WTC11 (cell line): Measurements from ENCODE around the gene LOXL3. TPM values are rescaled to one million over a fixed set of nuclear protein-coding genes. Genes with fewer than 3 reads are reported as not detected.

Source experiments
- ATAC-seq: fragments of 200-7000 bp; cut with Tn5 transposase; 2 replicates; pipeline ENCODE4 v1.10.0; 2021; ENCODE audit warnings: mild to moderate bottlenecking, moderate library complexity
- CTCF ChIA-PET: fragments of 300-600 bp; sonication (Branson Sonifier 250); formaldehyde crosslinking; loops from one replicate; lab custom pipeline; 2021; ENCODE audit warnings: antibody characterized with exemption; lab: Charles Lee
- POLR2A ChIA-PET: fragments of 350-600 bp; sonication (Branson Sonifier 250); formaldehyde crosslinking; loops from one replicate; lab custom pipeline; 2021; ENCODE audit warnings: antibody characterized with exemption; lab: Charles Lee
- DNase-seq: peaks from one replicate; pipeline ENCODE4 v3.0.0; 2021; ENCODE audit warnings: low spot score
- H3K27ac Mint-ChIP-seq: 2 replicates; pipeline ENCODE4 v1.8.0; 2021; ENCODE audit warnings: mixed read lengths
- H3K27me3 Mint-ChIP-seq: 2 replicates; pipeline ENCODE4 v1.8.0; 2021; ENCODE audit warnings: low read depth, mild to moderate bottlenecking, moderate library complexity, mixed read lengths
- H3K36me3 Mint-ChIP-seq: 2 replicates; pipeline ENCODE4 v1.8.0; 2021; ENCODE audit warnings: mixed read lengths
- H3K4me1 Mint-ChIP-seq: 2 replicates; pipeline ENCODE4 v1.8.0; 2022; ENCODE audit warnings: mixed read lengths
- H3K4me3 Mint-ChIP-seq: 2 replicates; pipeline ENCODE4 v1.8.0; 2021; ENCODE audit warnings: mild to moderate bottlenecking, moderate library complexity, mixed read lengths
- H3K9me3 Mint-ChIP-seq: 2 replicates; pipeline ENCODE4 v1.8.0; 2021; ENCODE audit warnings: mixed read lengths
- CREM ChIP-seq: sonication (generic); formaldehyde crosslinking; IDR thresholded peaks from 2 replicates; pipeline ENCODE4 v1.8.1; 2022; ENCODE audit warnings: mild to moderate bottlenecking, missing genetic modification reagents, moderate library complexity
- FOXJ3 ChIP-seq: sonication (generic); formaldehyde crosslinking; IDR thresholded peaks from 2 replicates; pipeline ENCODE4 v1.9.0; 2021; ENCODE audit warnings: missing genetic modification reagents, mild to moderate bottlenecking, borderline replicate concordance
- GABPB1 ChIP-seq: sonication (generic); formaldehyde crosslinking; IDR thresholded peaks from 2 replicates; pipeline ENCODE4 v1.8.1; 2023; ENCODE audit warnings: mild to moderate bottlenecking, missing genetic modification reagents
- GRHL2 ChIP-seq: fragments of 250-450 bp; sonication (Bioruptor Pico); IDR thresholded peaks from 2 replicates; pipeline ENCODE4 v1.8.0; 2022; ENCODE audit warnings: mild to moderate bottlenecking, moderate library complexity; ENCODE audit not compliant: insufficient replicate concordance, severe bottlenecking
- GTF2I ChIP-seq: fragments of 250-450 bp; sonication (Bioruptor Pico); conservative IDR thresholded peaks from 2 replicates; pipeline ENCODE4 v1.4.0; 2021; ENCODE audit warnings: mild to moderate bottlenecking
- HMGA2 ChIP-seq: fragments of 250-450 bp; sonication (Bioruptor Pico); IDR thresholded peaks from 2 replicates; pipeline ENCODE4 v1.4.0; 2021; ENCODE audit warnings: mild to moderate bottlenecking, moderate library complexity
- JUN ChIP-seq: sonication (generic); formaldehyde crosslinking; IDR thresholded peaks from 2 replicates; pipeline ENCODE4 v1.8.0; 2023; ENCODE audit warnings: mild to moderate bottlenecking, missing genetic modification reagents
- KAT7 ChIP-seq: sonication (generic); formaldehyde crosslinking; IDR thresholded peaks from 2 replicates; pipeline ENCODE4 v1.8.1; 2023; ENCODE audit warnings: missing genetic modification reagents, mild to moderate bottlenecking, borderline replicate concordance
- NFE2L1 ChIP-seq: sonication (generic); formaldehyde crosslinking; IDR thresholded peaks from 2 replicates; pipeline ENCODE4 v1.8.1; 2023; ENCODE audit warnings: missing genetic modification reagents
- OVOL2 ChIP-seq: fragments of 250-450 bp; sonication (Bioruptor Pico); IDR thresholded peaks from 2 replicates; pipeline ENCODE4 v1.9.0; 2021; ENCODE audit warnings: mild to moderate bottlenecking, borderline replicate concordance
- PRDM15 ChIP-seq: sonication (generic); formaldehyde crosslinking; IDR thresholded peaks from 2 replicates; pipeline ENCODE4 v1.8.0; 2022; ENCODE audit warnings: missing genetic modification reagents
- RORB ChIP-seq: fragments of 250-450 bp; sonication (Bioruptor Pico); IDR thresholded peaks from 2 replicates; pipeline ENCODE4 v1.9.0; 2021; ENCODE audit warnings: mild to moderate bottlenecking
- SMAD3 ChIP-seq: sonication (generic); formaldehyde crosslinking; IDR thresholded peaks from 2 replicates; pipeline ENCODE4 v1.8.0; 2022; ENCODE audit warnings: missing genetic modification reagents, mild to moderate bottlenecking, borderline replicate concordance
- TEAD1 ChIP-seq: sonication (generic); formaldehyde crosslinking; IDR thresholded peaks from 2 replicates; pipeline ENCODE4 v1.8.0; 2022; ENCODE audit warnings: mild to moderate bottlenecking, missing genetic modification reagents
- TEAD4 ChIP-seq: sonication (generic); formaldehyde crosslinking; IDR thresholded peaks from 2 replicates; pipeline ENCODE4 v1.8.0; 2022; ENCODE audit warnings: mild to moderate bottlenecking, missing genetic modification reagents
- ZBTB21 ChIP-seq: sonication (generic); formaldehyde crosslinking; IDR thresholded peaks from 2 replicates; pipeline ENCODE4 v1.8.1; 2023; ENCODE audit warnings: mild to moderate bottlenecking, missing genetic modification reagents, borderline replicate concordance
- ZNF219 ChIP-seq: sonication (generic); formaldehyde crosslinking; IDR thresholded peaks from 2 replicates; pipeline ENCODE4 v1.8.0; 2023; ENCODE audit warnings: missing genetic modification reagents, mild to moderate bottlenecking, borderline replicate concordance
- ZNF263 ChIP-seq: sonication (generic); formaldehyde crosslinking; IDR thresholded peaks from 2 replicates; pipeline ENCODE4 v1.8.1; 2022; ENCODE audit warnings: low read depth, mild to moderate bottlenecking, moderate library complexity, missing genetic modification reagents
- ZNF416 ChIP-seq: fragments of 250-450 bp; sonication (Bioruptor Pico); IDR thresholded peaks from 2 replicates; pipeline ENCODE4 v1.9.0; 2021; ENCODE audit warnings: mild to moderate bottlenecking, inconsistent platforms
- total RNA-seq: library from RNA; stranded (reverse); gene quantifications from 3 replicates; pipeline ENCODE4 v1.2.3, GENCODE V29; 2021
- TF ChIP-seq, protein P1 (sequence below): sonication (generic); formaldehyde crosslinking; IDR thresholded peaks from 2 replicates; pipeline ENCODE4 v1.8.1; 2022; ENCODE audit warnings: mild to moderate bottlenecking, missing genetic modification reagents, moderate library complexity, borderline replicate concordance
- TF ChIP-seq, protein P2 (sequence below): sonication (generic); formaldehyde crosslinking; IDR thresholded peaks from 2 replicates; pipeline ENCODE4 v1.8.0; 2022; ENCODE audit warnings: mild to moderate bottlenecking, missing genetic modification reagents
- TF ChIP-seq, protein P3 (sequence below): fragments of 250-450 bp; sonication (Bioruptor Pico); IDR thresholded peaks from 2 replicates; pipeline ENCODE4 v1.9.0; 2021; ENCODE audit warnings: mild to moderate bottlenecking, borderline replicate concordance

The LOXL3 gene
- total RNA-seq, 1 experiment from 2014 or later = 21.1 TPM

GRCh38 chr2:74551530-74551929 lies 2.2 kb downstream of the LOXL3 start (continued):
- TF ChIP-seq PRDM15 (CRISPR knock-in tag) (no peak), GRHL2 (CRISPR knock-in tag) (no peak), JUN (CRISPR knock-in tag) (no peak), ZNF263 (no peak)

- Mint-ChIP-seq H3K27ac (no peak overlapping the region), H3K4me1 (peaks cover 30% of the 10 kb centered on the region), H3K36me3 (peaks cover 2% of the 10 kb centered on the region; the same call in 1 of the 2 replicates), H3K27me3 (peaks cover 74% of the 10 kb centered on the region), H3K4me3 (peak overlapping the region; percentile 76), H3K9me3 (no peaks in the 10 kb centered on the region)
- CTCF ChIA-PET = no interaction called here
- POLR2A ChIA-PET = no interaction called here
- DNase-seq (no peak), ATAC-seq (no peak)
- TF ChIP-seq KAT7 (CRISPR knock-in tag) (no peak), TEAD1 (CRISPR knock-in tag) (no peak), GABPB1 (CRISPR knock-in tag) (no peak), CREM (CRISPR knock-in tag) (no peak), TEAD4 (CRISPR knock-in tag) (no peak), ZNF219 (CRISPR knock-in tag) (no peak)
- TF ChIP-seq, protein P1, sequence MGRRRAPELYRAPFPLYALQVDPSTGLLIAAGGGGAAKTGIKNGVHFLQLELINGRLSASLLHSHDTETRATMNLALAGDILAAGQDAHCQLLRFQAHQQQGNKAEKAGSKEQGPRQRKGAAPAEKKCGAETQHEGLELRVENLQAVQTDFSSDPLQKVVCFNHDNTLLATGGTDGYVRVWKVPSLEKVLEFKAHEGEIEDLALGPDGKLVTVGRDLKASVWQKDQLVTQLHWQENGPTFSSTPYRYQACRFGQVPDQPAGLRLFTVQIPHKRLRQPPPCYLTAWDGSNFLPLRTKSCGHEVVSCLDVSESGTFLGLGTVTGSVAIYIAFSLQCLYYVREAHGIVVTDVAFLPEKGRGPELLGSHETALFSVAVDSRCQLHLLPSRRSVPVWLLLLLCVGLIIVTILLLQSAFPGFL (CRISPR knock-in tag) = no peak
Observed at GRCh38 chr2:74550231-74550630, 3.5 kb downstream of the LOXL3 start.

- Mint-ChIP-seq H3K36me3 (peaks cover 2% of the 10 kb centered on the region; the same call in 1 of the 2 replicates), H3K4me1 (peaks cover 30% of the 10 kb centered on the region), H3K27ac (no peak overlapping the region), H3K4me3 (peak overlapping the region; percentile 76), H3K27me3 (peaks cover 71% of the 10 kb centered on the region), H3K9me3 (no peaks in the 10 kb centered on the region)
- ChIA-PET CTCF (interaction anchor here (0.7 to 1.3 kb wide), 4 partner anchors 27 to 66 kb away, joined by 3 to 4 read pairs (median 3); partner anchors contain the start of gene TTC31), POLR2A (no interaction called here)
- DNase-seq (peak; percentile 83), ATAC-seq (peak; percentile 27)
- TF ChIP-seq ZNF416 (CRISPR knock-in tag) (0 out of 2 replicates have a peak, but pooled peaks have one; percentile 17), ZBTB21 (CRISPR knock-in tag) (peak; percentile 78), RORB (CRISPR knock-in tag) (no peak), HMGA2 (CRISPR knock-in tag) (no peak), FOXJ3 (CRISPR knock-in tag) (no peak), SMAD3 (no peak), GTF2I (CRISPR knock-in tag) (no peak), OVOL2 (CRISPR knock-in tag) (no peak), NFE2L1 (CRISPR knock-in tag) (no peak)
- TF ChIP-seq, protein P2, sequence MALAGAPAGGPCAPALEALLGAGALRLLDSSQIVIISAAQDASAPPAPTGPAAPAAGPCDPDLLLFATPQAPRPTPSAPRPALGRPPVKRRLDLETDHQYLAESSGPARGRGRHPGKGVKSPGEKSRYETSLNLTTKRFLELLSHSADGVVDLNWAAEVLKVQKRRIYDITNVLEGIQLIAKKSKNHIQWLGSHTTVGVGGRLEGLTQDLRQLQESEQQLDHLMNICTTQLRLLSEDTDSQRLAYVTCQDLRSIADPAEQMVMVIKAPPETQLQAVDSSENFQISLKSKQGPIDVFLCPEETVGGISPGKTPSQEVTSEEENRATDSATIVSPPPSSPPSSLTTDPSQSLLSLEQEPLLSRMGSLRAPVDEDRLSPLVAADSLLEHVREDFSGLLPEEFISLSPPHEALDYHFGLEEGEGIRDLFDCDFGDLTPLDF = 0 out of 2 replicates have a peak, but pooled peaks have one; percentile 5
- TF ChIP-seq, protein P3, sequence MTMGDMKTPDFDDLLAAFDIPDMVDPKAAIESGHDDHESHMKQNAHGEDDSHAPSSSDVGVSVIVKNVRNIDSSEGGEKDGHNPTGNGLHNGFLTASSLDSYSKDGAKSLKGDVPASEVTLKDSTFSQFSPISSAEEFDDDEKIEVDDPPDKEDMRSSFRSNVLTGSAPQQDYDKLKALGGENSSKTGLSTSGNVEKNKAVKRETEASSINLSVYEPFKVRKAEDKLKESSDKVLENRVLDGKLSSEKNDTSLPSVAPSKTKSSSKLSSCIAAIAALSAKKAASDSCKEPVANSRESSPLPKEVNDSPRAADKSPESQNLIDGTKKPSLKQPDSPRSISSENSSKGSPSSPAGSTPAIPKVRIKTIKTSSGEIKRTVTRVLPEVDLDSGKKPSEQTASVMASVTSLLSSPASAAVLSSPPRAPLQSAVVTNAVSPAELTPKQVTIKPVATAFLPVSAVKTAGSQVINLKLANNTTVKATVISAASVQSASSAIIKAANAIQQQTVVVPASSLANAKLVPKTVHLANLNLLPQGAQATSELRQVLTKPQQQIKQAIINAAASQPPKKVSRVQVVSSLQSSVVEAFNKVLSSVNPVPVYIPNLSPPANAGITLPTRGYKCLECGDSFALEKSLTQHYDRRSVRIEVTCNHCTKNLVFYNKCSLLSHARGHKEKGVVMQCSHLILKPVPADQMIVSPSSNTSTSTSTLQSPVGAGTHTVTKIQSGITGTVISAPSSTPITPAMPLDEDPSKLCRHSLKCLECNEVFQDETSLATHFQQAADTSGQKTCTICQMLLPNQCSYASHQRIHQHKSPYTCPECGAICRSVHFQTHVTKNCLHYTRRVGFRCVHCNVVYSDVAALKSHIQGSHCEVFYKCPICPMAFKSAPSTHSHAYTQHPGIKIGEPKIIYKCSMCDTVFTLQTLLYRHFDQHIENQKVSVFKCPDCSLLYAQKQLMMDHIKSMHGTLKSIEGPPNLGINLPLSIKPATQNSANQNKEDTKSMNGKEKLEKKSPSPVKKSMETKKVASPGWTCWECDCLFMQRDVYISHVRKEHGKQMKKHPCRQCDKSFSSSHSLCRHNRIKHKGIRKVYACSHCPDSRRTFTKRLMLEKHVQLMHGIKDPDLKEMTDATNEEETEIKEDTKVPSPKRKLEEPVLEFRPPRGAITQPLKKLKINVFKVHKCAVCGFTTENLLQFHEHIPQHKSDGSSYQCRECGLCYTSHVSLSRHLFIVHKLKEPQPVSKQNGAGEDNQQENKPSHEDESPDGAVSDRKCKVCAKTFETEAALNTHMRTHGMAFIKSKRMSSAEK (CRISPR knock-in tag) = no peak
Observed at GRCh38 chr2:74548900-74549826, 4.6 kb downstream of the LOXL3 start.
